ENCODE data around the gene HOXD10. TPM values are rescaled to one million over a fixed set of nuclear protein-coding genes. Genes with fewer than 3 reads are reported as not detected.

HOXD10 gene
- total RNA-seq, 1 donor from 2014 or later: 14.3 TPM

GRCh38 chr2:176112375-176113302 lies 3.9 kb upstream of the HOXD10 start:
- peak overlapping the region; percentile 36 for H3K4me3 ChIP-seq (ENCODE audit: low read depth, low read length)
- TF ChIP-seq CTCF (conservative IDR thresholded peaks at IDR 0.05; ENCODE audit: low read depth, low read length): no peak
- DNase-seq (ENCODE audit: low read depth): no peak

GRCh38 chr2:176114120-176114929 lies 2.3 kb upstream of the HOXD10 start:
- H3K4me3 ChIP-seq (ENCODE audit: low read depth, low read length): peak overlapping the region; percentile 49
- no peak for TF ChIP-seq CTCF (conservative IDR thresholded peaks at IDR 0.05; ENCODE audit: low read depth, low read length)
- DNase-seq (ENCODE audit: low read depth): no peak

GRCh38 chr2:176114930-176115625 lies 1.5 kb upstream of the HOXD10 start:
- peak overlapping the region; percentile 49 for H3K4me3 ChIP-seq (ENCODE audit: low read depth, low read length)
- no peak for DNase-seq (ENCODE audit: low read depth)
- no peak for TF ChIP-seq CTCF (conservative IDR thresholded peaks at IDR 0.05; ENCODE audit: low read depth, low read length)

- no peak for DNase-seq (ENCODE audit: low read depth)
- H3K4me3 ChIP-seq (ENCODE audit: low read depth, low read length): peak overlapping the region; percentile 49
- no peak for TF ChIP-seq CTCF (conservative IDR thresholded peaks at IDR 0.05; ENCODE audit: low read depth, low read length)
Measured at GRCh38 chr2:176117162-176117822, 714 bp downstream of the HOXD10 start.

- no peak for TF ChIP-seq CTCF (conservative IDR thresholded peaks at IDR 0.05; ENCODE audit: low read depth, low read length)
- DNase-seq (ENCODE audit: low read depth): no peak
- peak overlapping the region; percentile 49 for H3K4me3 ChIP-seq (ENCODE audit: low read depth, low read length)
Measured at GRCh38 chr2:176117823-176118371, 1.3 kb downstream of the HOXD10 start.

Data from epithelial cell of proximal tubule (primary cell).